GM13976 (cell line): ENCODE data around the gene AASDH.

ENCODE experiments used
- DNase-seq: peaks from one replicate; pipeline ENCODE4 v3.0.0; 2012; ENCODE audit warnings: low spot score
- CTCF ChIP-seq: IDR thresholded peaks from 2 replicates; pipeline ENCODE4 v1.5.1; 2012; ENCODE audit warnings: borderline replicate concordance, mild to moderate bottlenecking; ENCODE audit not compliant: insufficient read depth; ENCODE audit errors: extremely low read depth, missing control alignments, control extremely low read depth
- in situ Hi-C: fragments of 300-500 bp; cut with MboI; formaldehyde crosslinking; loops from one replicate; pipeline ENCODE4 v1.12.0; 2022; ENCODE audit warnings: low sequenced_read_pairs, mixed read lengths, inconsistent platforms; ENCODE audit not compliant: unreplicated experiment

AASDH gene

GRCh38 chr4:56297776-56298175, 89.5 kb downstream of the AASDH start:
- in situ Hi-C loops: no loop called here
- no peak for DNase-seq
- no peak for TF ChIP-seq CTCF

DNA sequence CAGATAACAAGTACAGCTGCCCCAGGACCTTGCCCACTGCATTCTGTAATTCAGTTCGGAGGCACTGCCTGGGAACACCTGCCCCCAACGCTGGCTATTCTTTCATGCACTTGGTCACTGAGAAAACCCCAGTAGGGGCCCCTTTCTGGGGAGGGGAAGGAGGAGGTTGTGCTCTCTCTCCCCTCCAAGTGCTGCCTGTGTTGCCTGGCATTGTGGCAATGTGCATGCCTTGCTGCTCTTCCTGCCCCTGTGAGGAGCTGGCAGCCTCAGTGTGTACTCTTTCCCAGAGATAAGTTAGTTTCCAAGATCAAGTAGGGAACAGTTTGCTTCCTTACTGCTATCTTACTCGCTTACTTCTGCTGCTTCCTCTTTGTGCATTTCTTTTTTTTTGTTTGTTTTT, 90.8 kb downstream of the AASDH start:
- no peak for TF ChIP-seq CTCF
- DNase-seq: no peak
- in situ Hi-C loops: no loop called here

GRCh38 chr4:56293121-56293520, 94.2 kb downstream of the AASDH start:
- in situ Hi-C loops: no loop called here
- no peak for TF ChIP-seq CTCF
- DNase-seq: no peak

DNA sequence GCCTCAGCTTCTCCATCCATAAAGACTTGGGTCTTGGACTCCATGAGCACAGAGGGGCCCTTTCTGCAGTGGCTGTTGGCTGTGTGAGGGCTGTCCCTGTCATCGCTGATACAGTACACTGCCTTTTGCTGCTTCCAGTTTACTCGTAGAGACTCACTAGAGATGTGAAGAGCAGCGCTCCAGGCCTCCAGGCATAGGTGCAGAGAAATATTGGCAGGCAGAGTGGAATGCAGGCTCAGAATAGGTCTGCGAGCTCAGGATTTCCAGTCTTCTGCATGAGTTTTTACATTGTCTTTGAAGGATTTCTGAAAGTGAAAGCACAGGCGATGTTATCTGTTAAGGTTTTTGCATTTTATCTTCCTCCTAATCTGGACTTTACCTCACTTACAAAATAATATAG, 97.4 kb downstream of the AASDH start:
- DNase-seq: no peak
- TF ChIP-seq CTCF: no peak
- in situ Hi-C loops: no loop called here

DNA sequence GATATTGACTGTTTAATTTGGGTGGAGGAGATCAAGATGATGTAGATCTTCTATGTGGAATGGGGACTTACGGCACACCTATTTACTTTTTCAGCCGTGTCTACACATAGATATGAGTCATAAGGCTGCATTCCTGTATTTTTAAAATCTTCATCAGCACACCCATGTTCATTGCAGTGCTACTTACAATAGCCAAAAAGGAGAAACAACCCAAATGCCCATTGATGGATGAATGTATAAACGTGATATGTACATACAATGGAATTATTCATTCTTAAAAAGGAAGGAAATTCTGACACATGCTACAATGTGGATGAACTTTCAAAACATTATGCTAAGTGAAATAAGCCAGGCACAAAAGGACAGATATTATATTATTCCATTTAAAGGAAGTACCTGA, 98.6 kb downstream of the AASDH start:
- in situ Hi-C loops: no loop called here
- no peak for DNase-seq
- TF ChIP-seq CTCF: no peak
